ENCODE data around the gene RBM24.
A peak's percentile ranks its signal among the peaks of the same experiment; 100 is the strongest.
"Not testable (repeated sequence)": the region's sequence is repeated elsewhere in the genome, so short reads cannot be mapped to it uniquely, and the experiment has no call there.

Gene RBM24

DNA sequence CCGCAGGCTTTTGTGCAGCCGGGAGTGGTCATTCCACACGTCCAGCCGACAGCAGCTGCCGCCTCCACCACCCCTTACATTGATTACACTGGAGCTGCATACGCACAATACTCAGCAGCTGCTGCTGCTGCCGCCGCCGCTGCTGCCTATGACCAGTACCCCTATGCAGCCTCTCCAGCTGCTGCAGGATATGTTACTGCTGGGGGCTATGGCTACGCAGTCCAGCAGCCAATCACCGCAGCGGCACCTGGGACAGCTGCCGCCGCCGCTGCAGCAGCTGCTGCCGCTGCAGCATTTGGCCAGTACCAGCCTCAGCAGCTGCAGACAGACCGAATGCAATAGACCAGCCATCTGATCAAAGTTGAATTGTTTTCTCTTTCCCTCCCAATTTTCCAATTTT is 10.6 kb downstream of the RBM24 start:
- DNase-seq (ENCODE audit: low spot score), result no peak

DNA sequence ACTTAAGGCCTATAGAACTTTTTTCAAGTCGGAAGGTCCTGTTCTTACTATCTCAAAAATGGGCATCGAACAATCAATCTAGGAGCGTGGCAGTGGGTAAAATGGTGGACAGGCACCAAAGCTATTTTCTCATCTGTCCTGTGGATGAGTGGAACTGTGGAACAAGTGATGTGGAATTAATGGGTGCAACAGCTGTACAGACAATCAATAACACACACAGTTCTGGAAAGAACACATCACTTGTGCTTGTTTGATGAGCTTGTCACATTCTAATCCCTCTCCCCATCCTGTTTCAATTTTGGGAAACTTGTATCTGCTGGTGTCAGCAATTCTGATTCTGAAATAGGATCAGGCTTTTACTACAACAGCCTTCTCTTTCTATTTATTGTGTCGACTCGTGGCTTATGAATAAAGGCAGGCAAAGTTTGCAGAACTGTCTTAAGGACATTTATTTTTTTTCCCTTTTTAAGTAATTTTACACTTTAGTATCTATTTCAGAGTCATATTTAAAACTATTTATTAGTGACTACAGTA is 11.5 kb downstream of the RBM24 start:
- DNase-seq (ENCODE audit: low spot score), result no peak

DNA sequence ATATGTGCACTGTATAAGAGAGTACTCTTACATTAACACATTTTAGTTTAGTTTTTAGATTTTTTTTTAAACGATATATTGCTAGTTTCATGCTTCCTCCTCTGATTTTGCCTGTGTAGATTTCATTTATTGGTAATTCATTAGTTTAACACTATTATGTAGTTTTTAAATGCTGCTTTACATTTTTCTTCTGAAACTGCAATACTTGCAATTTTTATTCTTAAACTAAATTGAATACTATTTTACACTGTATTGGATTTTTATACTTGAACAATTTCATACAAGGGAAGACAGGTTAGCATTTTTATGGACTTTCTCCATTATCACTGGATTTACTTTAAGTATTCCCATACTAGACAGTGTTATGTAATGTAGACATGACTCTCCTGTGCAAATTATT is 12.2 kb downstream of the RBM24 start:
- no peak for DNase-seq (ENCODE audit: low spot score)

DNA sequence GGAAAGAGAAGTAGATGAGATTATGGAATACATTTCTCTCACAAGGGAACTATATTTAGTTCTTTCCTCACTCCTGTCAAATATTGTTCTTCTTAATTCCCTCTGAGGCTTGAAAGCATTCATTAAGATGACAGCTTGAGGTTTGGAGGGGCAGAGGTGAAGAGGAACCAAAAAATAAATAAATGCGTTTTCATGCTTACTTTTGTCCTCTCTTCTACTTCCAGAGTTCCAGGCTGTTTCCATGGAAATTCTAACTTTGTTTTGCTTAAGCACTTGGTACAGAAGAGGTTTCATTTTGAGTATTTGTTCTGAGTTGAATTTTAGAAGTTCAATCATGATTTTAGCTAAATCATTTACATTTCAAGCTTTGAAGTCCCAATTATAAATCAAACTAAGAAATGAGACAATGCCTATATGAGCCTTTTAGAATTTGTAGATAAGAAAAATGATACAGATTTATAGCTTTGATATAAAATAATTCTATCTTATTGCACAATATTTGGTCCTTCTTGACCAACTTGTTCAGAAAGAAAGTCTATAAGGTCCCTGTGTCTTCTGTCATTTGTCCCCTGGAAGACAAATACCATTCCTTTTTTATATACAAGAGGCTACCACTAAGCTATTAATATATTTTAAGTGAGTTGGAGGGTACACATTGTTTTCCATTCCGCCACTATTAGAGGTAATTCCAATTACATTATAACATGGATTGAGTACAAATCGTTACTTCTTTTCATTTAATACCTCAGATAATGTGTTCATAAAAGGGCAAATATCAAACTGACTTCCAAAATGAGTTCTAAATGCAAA is 16.3 kb downstream of the RBM24 start:
- no peak for DNase-seq (ENCODE audit: low spot score)

DNA sequence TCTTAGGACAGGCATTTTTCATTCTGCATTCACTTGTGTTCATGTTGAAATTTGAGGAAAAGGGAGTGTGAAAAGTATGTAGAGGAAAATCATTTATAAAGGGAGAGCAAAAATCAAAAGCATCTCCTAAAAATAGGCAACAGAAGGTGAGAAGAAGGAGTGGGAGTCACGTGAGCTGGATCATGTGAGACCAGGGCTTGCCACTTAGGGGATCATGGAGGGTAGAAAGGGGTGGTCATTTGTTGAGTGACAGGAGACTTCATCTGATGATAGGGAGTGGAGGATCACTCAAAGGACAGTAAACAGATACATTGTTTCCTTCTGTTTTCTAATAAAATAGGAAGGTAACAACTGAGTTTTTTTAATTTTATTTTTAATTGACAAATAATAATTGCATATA is 17.1 kb downstream of the RBM24 start:
- no peak for DNase-seq (ENCODE audit: low spot score)

DNA sequence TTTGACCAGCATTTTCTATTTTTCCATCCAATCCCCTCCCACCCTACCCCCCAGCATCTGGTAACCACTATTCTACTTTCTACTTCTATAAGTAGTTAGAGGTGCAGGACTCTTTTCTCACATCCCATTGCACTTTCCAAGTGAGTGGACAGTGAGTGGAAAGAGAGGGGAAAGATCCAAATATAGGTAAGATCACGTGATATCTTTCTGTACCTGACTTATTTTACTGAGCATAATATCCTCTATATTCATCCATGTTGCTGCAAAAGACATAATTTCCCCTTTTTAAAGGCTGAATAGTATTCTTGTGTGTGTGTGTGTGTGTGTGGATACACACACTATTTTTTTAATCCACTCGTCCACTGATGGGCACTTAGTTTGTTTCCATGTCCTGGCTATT is 18.1 kb downstream of the RBM24 start:
- no peak for DNase-seq (ENCODE audit: low spot score)

DNA sequence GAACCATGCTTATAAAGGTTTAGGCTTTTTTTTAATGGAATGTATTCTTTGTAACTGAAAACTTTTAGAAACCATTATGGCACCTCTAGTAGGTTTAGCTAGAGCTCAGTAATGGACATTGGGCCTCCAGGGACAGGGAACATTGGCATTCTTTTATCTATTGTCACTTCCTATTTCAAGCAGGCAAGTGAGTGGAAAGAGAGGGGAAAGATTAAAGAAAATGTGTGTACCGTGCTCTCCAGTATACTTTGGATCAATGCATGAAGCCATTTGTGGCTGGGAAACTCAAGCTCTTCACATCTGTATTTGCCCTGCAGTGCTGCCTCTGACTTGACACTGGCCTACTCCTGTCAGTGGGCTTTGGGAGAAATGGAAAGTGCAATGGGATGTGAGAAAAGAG is 18.6 kb downstream of the RBM24 start:
- no peak for DNase-seq (ENCODE audit: low spot score)

DNA sequence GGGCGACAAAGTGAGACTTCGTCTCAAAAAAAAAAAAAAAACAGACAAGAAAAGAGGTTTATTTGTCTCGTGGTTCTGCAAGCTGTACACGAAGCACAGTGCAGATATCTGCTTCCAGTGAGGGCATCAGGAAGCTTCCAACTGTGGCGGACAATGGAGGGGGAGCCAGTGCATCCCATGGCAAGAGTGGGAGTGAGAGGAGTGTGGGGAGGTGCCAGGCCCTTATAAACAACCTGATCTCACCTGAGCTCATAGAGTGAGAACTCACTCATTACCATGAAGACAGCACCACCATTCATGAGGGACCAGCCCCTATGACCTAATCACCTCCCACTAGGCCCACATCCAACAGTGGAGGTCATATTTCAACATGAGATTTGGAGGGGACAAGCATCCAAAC is 19.5 kb downstream of the RBM24 start:
- DNase-seq (ENCODE audit: low spot score), result no peak

DNA sequence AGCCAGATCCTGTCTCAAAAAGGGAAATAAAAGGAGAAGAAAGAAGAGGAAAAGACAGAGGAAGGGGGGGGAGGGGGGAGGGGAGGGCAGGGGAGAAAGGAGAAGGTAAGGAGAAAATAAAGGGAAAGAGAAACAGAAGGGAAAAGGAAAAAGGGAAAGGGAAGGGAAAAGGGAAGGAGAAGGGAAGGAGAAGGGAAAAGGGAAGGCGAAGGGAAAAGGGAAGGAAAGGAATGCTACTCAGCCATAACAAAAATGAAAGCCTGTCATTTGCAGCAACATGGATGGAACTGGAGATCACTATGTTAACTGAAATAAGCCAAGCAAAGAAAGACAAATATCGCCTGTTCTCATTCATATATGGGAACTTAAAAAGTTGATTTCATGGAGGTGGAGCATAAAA is 22.3 kb downstream of the RBM24 start:
- DNase-seq (ENCODE audit: low spot score), result no peak

- DNase-seq (ENCODE audit: low spot score), result no peak
These were observed 24.2 kb downstream of the RBM24 start for GRCh38 chr6:17305219-17306001.

DNA sequence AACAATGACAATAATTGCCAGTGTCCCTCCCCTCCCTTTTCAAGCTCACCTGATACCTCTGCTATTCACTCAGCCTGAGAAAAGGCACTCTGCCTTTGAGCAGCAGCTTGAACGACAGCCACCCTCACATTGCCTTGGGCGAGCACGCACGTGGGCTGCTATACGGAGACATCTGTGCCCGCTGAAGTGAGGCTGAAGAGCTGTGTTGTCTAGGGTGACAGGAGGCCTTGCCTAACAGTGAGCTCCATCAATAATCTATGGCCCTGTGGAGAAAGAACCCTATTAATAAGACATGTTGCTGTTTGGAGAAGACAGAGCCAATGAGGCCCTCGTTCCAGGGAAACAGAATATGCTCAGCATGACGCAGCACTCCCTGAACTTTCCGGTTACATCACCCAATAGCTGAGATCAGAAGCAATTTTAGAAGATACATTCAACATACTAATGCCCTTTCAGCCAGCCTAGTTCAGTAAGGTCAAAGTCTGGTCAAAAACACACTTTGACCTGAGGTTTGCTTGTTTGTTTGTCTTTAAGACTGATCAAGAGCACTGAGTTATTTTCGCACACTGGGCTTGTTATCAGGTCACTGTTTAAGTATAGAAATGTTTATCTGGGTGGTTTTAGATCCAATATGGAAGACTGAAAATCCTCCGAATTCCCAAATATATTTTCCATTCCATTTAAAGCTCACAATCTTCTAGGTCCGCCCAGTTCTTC is 30.6 kb downstream of the RBM24 start:
- DNase-seq (ENCODE audit: low spot score), result peak; percentile 18

DNA sequence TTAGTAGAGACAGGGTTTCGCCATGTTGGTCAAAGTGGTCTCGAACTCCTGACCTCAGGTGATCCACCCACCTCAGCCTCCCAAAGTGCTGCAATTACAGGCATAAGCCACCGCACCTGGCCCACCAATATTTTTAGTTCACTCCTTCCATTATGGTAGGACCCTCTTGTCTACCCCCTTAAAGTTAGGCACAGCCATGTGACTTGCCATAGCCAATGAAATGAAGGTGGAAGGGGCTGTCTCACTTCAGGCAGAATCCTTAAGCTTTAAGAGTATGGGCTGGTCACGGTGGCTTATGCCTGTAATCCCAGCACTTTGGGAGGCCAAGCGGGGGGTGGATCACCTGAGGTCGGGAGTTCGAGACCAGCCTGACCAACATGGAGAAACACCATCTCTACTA is 32.1 kb downstream of the RBM24 start:
- DNase-seq (ENCODE audit: low spot score), result not testable (repeated sequence)

DNA sequence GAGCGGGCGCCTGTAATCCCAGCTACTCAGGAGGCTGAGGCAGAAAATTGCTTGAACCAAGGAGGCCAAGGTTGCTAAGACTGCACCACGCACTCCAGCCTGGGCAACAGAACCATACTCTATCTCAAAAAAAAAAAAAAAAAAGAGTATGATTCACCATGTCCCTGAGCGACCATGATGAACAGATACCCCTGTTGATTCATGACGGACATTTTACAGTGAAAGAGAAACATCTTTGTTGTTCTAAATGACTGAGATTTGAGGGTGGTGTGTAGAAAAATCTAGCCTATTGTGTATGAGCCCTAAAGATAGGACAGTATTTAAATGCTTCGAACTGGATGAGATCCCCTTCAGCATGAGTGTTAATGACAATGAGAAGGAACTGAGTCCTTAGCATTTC is 32.8 kb downstream of the RBM24 start:
- no peak for DNase-seq (ENCODE audit: low spot score)

- DNase-seq (ENCODE audit: low spot score), result no peak
These were observed 34.1 kb downstream of the RBM24 start for GRCh38 chr6:17315262-17315661.

- DNase-seq (ENCODE audit: low spot score), result no peak
These were observed 37.4 kb downstream of the RBM24 start for GRCh38 chr6:17318435-17319165.

DNA sequence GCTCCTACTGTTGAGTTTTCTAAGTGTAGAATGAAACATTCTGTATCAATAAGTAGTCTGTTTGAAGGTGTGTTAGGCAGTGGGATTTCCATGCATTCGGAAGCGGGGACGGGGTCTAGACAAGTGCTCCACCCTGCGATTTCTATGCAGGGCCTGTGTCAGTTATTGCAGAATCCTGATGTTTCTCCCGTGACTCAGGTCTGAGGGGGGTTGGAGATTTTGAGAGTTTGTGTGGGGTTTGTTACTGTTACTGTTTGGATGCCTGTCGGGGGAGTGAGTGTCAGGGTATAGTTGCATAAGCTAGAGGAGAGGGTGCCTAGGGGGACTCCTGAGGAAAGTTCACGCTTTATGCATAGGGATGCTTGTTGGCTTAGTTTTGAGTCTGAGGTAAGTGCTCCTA is 39.1 kb downstream of the RBM24 start:
- DNase-seq (ENCODE audit: low spot score), result not testable (repeated sequence)

DNA sequence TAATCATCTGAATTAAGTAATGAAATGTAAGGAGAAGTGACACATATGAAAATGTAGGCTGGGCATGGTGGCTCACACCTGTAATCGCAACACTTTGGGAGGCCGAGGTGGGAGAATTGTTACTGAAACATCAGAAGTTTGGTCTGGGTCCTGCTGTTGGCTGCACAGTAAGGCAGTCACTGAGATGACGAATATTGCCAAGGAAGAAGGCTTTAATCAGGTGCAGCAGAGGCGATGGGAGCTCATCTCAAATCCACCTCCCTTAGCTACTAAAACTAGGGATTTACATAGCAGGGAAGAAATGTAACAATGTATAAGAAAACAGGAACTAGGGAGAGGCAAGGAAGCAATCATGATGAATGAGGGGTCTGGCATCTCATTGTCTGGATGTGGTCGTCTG is 50.1 kb downstream of the RBM24 start:
- no peak for DNase-seq (ENCODE audit: low spot score)

DNA sequence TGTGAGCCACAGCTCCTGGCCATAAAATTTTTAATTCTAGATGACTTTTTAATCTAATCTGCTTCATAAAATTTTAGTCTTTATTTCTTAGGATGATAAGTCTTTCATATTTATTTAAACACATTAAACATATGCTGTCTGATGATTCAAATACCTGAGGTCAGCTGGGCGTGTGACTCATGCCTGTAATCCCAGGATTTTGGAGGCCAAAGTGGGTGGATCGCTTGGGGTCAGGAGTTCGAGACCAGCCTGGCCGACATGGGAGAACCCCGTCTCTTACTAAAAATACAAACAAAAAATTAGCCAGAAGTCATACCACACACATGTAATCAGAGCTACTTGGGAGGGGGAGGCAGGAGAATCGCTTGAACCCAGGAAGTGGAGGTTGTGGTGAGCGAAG is 53.1 kb downstream of the RBM24 start:
- DNase-seq (ENCODE audit: low spot score), result no peak

- no peak for DNase-seq (ENCODE audit: low spot score)
These were observed 55.3 kb downstream of the RBM24 start for GRCh38 chr6:17336425-17336824.

- no peak for DNase-seq (ENCODE audit: low spot score)
These were observed 58.1 kb downstream of the RBM24 start for GRCh38 chr6:17339308-17339670.

DNA sequence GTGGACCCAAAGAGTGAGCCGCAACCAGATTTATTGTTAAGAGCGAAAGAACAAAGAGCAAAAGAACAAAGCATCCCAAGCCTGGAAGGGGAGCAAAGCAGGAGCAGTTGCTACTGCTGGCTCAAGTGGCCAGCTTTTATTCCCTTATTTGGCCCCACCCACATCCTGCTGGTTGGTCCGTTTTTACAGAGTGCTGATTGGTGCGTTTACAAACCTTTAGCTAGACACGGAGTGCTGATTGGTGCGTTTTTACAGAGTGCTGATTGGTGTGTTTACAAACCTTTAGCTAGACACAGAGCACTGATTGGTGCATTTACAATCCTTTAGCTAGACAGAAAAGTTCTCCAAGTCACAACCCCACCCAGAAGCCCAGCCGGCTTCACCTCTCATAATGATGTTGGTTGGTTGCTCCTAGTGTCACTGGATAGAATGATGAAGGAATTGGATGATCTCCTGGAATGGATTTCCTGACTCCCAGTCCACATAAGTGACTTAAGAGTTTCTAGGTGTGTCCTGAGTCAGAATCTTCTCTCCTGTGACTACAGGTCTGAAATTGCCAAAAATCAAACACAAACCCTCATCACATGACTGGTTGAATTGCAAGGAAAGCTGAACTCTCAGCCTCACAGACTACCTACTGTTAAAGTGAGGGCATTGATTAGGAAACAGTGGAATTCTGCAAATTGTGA is 60.1 kb downstream of the RBM24 start:
- DNase-seq (ENCODE audit: low spot score), result no peak
